Renal cortex interstitium (tissue), 11 donors: ENCODE data around the gene SPINT1. TPM values are rescaled to one million over a fixed set of nuclear protein-coding genes. Genes with fewer than 3 reads are reported as not detected.
A peak's percentile ranks its signal among the peaks of the same experiment; 100 is the strongest.
"Not testable (repeated sequence)": the region's sequence is repeated elsewhere in the genome, so short reads cannot be mapped to it uniquely, and the experiment has no call there.

ENCODE experiments used
- DNase-seq, 11 donors: peaks; one replicate each; pipeline ENCODE4 v3.0.0-alpha.2; 2013; ENCODE audit warnings: low read depth in 9 of 11, low spot score in 4 of 11; ENCODE audit errors: extremely low read depth in 1 of 11
- polyA plus RNA-seq, 3 donors: library from polyadenylated mRNA; unstranded; fragments of 120-200 nt; gene quantifications; one replicate each; pipeline ENCODE4 v1.2.1, GENCODE V29; 2013; ENCODE audit not compliant: insufficient read length in 3 of 3

SPINT1 gene
- polyA plus RNA-seq, 3 donors: 51.5 to 76.8 (median 67.8) TPM

GRCh38 chr15:40853241-40853890, 9.5 kb downstream of the SPINT1 start:
- no peak for DNase-seq

- no peak for DNase-seq
Observed at GRCh38 chr15:40854161-40854560, 10.3 kb downstream of the SPINT1 start.

DNA sequence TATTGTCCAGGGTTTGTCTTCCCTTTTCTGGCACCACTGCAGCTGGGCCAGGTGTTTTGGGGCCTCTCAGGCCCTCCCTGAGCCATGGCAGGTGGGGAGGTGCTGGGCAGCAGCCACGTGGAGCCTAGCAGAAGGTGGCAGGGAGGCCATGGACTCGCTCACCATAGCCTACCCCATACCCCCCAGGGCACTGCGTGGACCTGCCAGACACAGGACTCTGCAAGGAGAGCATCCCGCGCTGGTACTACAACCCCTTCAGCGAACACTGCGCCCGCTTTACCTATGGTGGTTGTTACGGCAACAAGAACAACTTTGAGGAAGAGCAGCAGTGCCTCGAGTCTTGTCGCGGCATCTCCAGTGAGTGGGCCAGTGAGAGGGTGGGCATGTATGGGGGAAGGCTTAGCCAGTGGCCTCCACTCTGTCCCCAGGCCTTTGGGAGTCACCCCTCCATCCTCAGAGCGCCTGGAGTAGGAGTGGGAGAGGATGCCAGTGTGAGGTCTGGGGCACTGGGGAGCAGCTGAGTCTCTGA, 11.9 kb downstream of the SPINT1 start:
- no peak for DNase-seq

DNA sequence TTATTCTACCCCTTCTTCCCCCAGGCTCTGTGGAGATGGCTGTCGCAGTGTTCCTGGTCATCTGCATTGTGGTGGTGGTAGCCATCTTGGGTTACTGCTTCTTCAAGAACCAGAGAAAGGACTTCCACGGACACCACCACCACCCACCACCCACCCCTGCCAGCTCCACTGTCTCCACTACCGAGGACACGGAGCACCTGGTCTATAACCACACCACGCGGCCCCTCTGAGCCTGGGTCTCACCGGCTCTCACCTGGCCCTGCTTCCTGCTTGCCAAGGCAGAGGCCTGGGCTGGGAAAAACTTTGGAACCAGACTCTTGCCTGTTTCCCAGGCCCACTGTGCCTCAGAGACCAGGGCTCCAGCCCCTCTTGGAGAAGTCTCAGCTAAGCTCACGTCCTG, 12.9 kb downstream of the SPINT1 start:
- no peak for DNase-seq

DNA sequence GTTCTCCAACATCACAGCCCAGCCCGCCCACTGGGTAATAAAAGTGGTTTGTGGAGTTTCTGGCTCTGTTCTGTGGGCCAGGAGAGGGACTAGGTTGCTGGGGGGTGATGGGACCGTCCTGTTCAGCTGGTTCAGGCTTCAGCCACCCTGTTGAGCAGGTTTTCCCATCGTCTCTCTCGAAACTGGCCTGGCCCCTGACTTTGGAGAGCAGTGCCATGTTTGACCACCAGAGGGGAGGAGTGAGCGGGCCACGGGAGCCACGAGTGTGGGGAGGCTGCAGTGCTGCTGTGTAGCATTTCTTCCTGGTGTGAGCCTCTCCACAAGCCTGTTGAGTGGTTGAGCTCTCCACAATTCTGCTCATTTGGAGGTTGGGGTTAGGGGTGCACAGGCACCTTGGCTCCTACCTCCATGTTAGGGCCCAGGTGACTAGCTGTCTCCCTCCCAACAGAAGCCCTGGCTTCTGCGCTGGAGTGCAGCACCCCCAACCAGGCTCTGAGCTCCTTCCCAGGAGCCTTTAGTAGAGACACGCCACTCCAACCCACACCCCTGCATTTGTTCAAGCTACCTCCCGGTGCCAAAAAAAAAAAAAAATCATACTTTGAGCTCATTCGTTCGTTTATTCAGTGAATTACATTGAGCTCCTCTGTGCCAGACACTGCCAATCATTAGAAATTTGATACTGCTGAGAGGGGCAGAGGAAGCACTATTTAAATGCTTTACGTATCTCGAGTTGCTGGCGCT, 13.9 kb downstream of the SPINT1 start:
- peak in 7 of 11 donors; percentile 64 to 77 (median 74) for DNase-seq

GRCh38 chr15:40858706-40859105, 14.9 kb downstream of the SPINT1 start:
- no peak for DNase-seq

DNA sequence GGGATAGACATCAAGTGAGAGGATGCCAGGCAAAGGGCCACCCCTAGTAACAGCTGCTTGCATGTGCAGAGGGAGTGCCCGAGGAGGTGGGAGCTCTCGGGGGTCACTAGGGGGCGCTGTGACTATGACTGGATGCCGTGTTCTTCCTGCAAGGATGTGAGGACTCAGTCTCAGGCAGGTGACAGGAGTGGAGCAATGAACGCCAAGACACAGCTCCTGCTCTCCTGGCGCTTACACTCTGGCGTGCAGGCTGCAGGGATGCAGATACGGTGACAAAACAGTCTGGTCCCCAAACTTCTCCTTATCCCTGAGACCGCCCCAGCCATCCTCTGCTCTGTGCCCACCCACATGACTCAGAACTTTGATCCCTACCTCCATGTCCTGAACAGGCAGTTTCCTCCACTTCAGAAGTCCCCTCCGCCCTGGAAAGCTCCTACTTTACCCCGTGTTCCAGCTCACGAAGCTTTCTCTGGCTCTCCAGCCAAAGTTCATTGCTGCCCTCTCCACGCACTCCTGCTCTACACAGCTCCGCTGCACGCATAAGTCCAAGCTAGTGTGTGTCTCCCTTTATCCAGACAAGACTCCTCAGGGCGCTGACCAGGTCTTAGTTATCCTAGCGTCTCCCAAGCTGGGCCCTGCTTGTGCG, 15.5 kb downstream of the SPINT1 start:
- DNase-seq: peak in 4 of 11 donors; percentile 61 to 70 (median 67)

DNA sequence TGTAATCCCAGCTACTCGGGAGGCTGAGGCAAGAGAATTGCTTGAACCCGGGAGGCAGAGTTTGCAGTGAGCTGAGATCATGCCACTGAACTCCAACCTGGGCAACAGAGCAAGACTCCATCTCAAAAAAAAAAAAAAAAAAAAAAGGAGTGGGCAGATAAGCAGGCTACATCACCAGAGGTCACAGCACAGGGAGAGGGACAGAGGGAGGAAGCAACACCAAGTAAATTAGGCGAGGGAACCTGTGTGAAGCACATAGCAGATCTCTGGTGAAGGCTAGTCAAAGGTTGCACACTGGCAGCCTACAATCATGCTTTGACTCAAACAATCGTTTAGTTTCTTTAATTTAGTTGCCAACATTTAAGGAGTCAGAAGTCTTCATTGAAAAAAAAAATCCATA, 17.3 kb downstream of the SPINT1 start:
- DNase-seq: not testable (repeated sequence)

- no peak for DNase-seq
Observed at GRCh38 chr15:40863660-40864270, 19.9 kb downstream of the SPINT1 start.

DNA sequence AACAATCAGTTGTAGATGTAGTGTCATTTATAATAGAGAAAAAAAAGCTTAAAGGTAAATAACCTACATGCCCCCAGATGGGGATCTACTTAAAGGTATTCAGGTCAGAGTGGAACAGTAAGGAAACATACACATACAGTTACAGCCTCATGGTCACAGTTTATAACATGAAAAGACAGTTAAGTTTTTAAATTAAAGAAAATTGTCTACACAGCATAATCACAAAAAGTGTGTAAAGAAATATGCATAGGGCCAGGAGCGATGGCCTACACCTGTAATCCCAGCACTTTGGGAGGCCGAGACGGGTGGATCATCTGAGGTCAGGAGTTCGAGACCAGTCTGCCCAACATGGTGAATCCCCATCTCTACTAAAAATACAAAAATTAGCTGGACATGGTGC, 23.4 kb downstream of the SPINT1 start:
- DNase-seq: no peak

- no peak for DNase-seq
Observed at GRCh38 chr15:40869686-40870085, 25.8 kb downstream of the SPINT1 start.

DNA sequence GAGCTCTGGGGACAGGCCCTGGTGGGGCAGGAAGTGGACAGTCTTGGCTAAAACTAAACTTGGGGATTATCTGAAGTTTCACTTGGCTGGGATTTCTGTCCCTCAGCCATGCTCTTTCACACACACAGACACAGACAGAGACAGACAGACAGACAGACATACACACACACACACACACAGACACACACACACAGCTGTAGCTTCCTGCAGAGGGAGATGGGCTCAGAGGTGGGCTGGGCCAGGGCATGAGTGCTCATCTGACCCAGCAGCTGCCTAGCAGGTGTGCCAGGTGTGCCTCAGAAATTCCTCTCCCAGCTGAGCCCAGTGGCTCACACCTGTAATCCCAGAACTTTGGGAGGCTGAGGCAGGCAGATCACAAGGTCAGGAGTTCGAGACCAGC, 26.9 kb downstream of the SPINT1 start:
- DNase-seq: no peak

DNA sequence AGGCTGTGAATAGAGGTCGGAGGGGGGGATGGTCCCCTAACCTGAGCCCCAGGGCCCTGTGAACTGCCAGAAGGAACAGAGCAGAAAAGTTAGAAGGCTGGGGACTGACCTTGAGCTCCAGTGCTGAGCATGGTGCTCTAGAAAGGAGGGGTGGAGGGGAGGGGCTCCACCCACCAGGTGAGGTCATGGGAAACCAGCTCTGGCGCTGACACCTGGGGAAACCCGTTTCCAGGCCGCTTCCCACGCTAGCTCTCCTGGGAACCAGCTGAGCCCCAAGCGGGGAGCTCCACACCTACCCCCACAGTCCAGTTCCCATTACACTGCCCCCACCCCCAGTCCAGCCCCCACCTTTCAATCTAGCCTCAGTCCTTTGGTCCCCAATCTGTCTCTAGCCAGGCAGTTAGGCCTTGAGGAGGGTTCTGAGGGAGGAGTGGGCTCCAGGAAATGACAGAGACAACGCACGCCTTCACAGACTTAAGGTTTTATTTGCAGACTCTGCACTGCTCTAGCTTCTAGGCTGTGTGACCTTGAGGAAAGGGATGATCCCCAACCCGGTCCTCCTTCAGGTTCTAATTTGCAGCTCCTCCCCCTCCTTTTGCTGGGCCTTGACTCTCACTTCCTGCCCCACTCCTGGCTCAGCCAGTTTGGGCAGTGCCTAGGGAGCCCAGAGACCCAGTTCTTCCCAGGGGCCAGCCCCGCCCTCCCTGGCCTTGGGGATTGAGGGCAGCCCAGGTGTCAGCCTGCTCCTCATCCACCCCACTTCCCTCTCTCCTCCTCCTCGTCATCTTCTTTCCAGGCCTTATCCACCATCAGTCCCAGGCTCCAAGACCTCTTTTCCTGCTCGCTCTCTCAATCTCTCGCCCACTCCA, 28.1 kb downstream of the SPINT1 start:
- peak in 1 of 11 donors; percentile 60 for DNase-seq

DNA sequence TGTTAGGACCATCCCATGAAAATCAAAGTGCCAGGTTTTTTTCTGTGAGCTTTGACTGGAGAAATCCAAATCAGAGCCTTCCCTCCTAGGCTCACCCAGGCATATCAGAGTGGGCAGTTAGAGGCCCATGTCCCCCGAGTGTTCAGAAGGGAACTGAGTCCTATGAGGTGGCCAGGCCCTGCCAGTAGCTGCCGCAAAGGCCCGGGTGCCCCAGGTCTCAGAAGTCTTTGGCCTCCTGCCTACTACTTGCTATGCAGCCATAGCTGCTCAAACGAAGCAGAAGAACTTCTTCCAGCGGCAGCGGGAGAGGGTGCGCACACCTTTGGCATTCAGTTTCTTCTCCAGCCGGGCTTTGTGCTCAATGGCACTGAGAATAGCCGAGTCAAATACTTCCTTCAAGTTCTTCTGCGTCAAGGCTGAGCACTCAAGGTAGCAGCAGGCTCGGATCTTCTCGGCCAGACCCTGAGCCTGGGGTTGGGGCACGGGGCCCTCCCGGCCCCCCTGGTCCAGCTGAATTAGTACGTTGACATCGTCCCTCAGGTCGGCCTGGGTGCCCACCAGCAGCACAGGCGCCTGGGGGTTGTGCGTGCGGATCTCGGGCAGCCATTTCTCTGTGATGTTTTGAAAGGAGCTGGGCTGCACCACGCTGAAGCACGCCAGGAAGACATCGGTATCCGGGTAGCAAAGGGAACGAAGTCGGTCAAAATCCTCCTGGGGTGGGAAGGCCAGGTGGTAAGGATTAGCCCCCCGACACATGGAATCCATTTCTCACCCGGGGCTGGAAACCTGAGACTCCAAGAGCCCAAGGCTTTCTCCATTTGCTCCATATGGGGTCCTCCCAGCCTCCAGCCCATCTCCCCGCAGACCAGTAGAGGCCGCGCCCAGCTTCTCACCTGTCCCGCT, 29.2 kb downstream of the SPINT1 start:
- DNase-seq: no peak

DNA sequence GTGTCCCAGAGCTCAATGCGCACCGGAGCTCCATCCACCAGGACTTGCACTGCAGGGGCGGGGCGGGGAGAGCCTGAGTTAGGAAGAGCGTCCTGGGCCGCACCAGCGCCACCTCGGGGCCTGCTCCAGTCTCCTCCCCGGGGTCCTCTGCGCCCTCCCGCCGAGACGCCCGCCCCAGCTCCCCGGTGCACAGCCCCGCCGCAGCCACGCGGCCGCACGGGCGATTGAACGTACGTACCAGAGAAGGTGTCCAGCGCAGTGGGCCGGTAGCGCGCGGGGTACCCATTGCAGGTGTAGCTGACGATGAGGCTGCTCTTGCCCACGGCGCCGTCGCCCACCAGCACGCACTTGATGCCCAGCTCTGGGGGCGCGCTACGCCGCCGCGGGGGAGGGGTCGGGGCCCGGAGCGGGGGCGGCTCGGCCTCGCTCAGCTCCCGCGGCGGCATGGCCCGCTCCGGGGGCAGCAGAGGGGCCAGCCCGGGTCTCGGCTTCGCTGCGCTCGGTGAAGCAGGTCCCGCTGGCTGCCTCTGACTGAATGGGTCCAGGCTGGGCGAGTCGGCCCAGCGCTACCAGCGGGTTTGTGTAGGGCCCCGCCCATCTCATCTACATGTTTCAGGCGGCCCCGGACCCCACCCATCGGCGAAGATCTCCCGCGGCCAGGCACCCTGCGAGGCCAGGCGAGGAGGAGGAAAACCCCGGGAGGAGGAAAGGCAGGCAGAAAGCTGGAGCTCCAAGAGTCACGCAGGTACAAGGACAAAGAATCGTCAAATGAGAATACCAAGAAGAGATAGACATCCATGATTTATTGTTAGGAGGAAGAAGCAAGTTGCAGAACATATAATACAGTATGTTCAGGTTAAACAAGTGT, 30.1 kb downstream of the SPINT1 start, which contains the start of gene RHOV:
TSS of gene RHOV (minus strand) at position 541 of the 868 bp plus-strand sequence. CDS start at position 446, 95 bp downstream.
- peak in 3 of 11 donors; percentile 51 to 63 (median 51) for DNase-seq

DNA sequence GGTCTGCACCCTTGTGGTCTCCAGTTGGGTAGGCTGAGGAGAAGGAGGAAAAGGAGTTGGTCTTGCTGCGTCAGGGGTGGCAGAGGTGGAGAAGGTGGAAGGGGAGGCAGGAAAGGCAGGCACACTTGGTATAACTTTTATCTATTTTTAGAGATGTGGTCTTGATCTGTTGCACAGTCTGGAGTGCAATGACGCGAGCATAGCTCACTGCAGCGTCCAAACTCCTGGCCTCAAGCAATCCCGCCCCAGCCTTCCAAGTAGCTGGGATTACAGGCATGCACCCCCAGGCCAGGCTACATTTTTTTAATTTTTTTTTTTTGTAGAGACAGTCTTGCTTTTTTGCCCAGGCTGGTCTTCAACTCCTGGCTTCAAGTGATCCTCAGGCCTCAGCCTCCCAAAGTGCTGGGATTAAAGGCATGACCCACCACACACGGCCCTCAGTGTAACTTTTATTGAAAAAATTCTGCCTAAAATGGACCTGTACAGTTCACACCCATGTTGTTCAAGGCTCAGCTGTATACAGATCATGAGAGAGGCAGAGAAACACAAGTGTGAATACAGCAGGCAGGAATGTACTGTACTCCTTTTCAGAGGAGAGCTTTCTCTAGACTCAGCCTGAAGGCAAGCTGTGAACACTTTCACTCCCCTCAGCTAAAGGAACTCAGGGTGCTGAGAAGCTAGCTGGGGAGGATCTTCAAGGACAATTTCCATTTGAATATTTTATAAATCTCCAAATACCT, 32.3 kb downstream of the SPINT1 start:
- DNase-seq: no peak
